ENCODE data around the gene ZP1.

DNA sequence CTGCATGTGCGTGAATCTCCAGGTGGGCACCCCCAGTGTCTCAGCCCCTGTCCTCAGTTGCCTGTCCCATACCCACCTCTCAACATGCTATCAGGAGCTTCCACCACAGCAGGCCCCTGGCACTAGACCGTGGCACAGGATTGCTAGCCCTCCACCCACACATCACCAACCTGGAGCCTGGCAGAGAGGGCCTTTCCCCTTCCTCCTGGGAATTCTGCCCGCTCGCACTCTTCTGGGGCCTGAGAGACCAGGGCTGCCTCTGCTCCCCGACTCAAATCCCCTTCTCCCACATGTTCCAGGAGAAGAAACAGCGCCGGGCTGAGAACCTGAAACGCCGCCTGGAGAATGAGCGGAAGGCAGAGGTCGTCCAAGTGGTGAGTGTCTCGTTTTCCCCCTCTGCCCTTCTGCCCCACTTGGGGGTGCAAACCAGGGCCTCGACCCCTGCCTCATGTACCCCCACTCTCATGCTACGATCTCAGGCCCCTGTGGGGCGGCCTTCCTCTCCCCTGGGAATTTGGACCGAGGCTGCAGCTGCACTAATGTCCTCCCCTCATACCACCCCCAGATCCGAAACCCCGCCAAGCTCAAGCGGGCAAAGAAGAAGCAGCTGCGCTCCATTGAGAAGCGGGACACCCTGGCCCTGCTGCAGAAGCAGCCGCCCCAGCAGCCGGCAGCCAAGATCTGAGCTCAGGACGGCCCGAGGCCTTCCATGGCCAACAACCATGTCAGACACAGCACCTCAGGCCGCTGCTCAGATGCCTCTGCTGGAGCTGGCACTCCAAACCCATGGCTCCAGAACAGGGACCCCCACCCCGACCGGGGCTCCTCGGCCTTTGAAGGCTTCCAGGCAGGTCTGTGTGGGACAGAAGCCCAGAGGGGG is 17.5 kb upstream of the ZP1 start:
- TF ChIP-seq, protein P1, sequence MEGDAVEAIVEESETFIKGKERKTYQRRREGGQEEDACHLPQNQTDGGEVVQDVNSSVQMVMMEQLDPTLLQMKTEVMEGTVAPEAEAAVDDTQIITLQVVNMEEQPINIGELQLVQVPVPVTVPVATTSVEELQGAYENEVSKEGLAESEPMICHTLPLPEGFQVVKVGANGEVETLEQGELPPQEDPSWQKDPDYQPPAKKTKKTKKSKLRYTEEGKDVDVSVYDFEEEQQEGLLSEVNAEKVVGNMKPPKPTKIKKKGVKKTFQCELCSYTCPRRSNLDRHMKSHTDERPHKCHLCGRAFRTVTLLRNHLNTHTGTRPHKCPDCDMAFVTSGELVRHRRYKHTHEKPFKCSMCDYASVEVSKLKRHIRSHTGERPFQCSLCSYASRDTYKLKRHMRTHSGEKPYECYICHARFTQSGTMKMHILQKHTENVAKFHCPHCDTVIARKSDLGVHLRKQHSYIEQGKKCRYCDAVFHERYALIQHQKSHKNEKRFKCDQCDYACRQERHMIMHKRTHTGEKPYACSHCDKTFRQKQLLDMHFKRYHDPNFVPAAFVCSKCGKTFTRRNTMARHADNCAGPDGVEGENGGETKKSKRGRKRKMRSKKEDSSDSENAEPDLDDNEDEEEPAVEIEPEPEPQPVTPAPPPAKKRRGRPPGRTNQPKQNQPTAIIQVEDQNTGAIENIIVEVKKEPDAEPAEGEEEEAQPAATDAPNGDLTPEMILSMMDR (IDR thresholded peaks at IDR 0.05 in 8 of 11, conservative IDR thresholded peaks at IDR 0.05 in 3 of 11) = no peak
- TF ChIP-seq POLR2AphosphoS5 (IDR thresholded peaks at IDR 0.05) (no peak), POLR2A (IDR thresholded peaks at IDR 0.05) (no peak)

Measured in spleen (tissue), 7 donors.